Ascending aorta (tissue), 2 donors: Measurements from ENCODE around the gene FAM135A. TPM values are rescaled to one million over a fixed set of nuclear protein-coding genes. Genes with fewer than 3 reads are reported as not detected.
"Not testable (repeated sequence)": the region's sequence is repeated elsewhere in the genome, so short reads cannot be mapped to it uniquely, and the experiment has no call there.

ENCODE experiments used
- DNase-seq, 2 donors: peaks; one replicate each; pipeline ENCODE4 v3.0.0-alpha.2; 2019; ENCODE audit warnings: low spot score in 2 of 2
- H3K27ac ChIP-seq, 2 donors: fragments of 200-600 bp; sonication (generic); one replicate each; pipeline ENCODE4 v1.5.1; 2016 to 2017; ENCODE audit warnings: mild to moderate bottlenecking in 1 of 2
- H3K27me3 ChIP-seq: fragments of 200-600 bp; sonication (generic); one replicate; pipeline ENCODE4 v1.5.1; 2017
- H3K36me3 ChIP-seq, 2 donors: fragments of 200-600 bp; sonication (generic); one replicate each; pipeline ENCODE4 v1.5.1; 2016
- H3K4me1 ChIP-seq, 2 donors: fragments of 200-600 bp; sonication (generic); one replicate each; pipeline ENCODE4 v1.5.1; 2016 to 2017; ENCODE audit warnings: mild to moderate bottlenecking in 1 of 2
- H3K4me3 ChIP-seq, 2 donors: fragments of 200-600 bp; sonication (generic); one replicate each; pipeline ENCODE4 v1.5.1; 2016 to 2017; ENCODE audit warnings: mild to moderate bottlenecking in 1 of 2
- H3K9me3 ChIP-seq, 2 donors: fragments of 200-600 bp; sonication (generic); one replicate each; pipeline ENCODE4 v1.5.1; 2016
- CTCF ChIP-seq, 3 experiments: fragments of 200-600 bp in 2 of 3; fragments of 450-650 bp in 1 of 3; sonication (generic) in 2 of 3; IDR thresholded peaks; one replicate each; pipeline ENCODE4 v1.5.1; 2016 to 2019; ENCODE audit warnings: antibody characterized with exemption in 3 of 3, mild to moderate bottlenecking in 1 of 3, moderate library complexity in 1 of 3
- intact Hi-C: fragments of 100-400 bp; cut with DNase I; formaldehyde crosslinking; loops from one replicate; pipeline ENCODE4 v1.15.1; 2023
- total RNA-seq: library from RNA; depleted of rRNA; stranded (reverse); fragments of >200 nt; gene quantifications from one replicate; pipeline ENCODE4 v1.1.0, GENCODE V29; 2016

FAM135A gene
- total RNA-seq, 1 donor from 2014 or later: 10.7 TPM

DNA sequence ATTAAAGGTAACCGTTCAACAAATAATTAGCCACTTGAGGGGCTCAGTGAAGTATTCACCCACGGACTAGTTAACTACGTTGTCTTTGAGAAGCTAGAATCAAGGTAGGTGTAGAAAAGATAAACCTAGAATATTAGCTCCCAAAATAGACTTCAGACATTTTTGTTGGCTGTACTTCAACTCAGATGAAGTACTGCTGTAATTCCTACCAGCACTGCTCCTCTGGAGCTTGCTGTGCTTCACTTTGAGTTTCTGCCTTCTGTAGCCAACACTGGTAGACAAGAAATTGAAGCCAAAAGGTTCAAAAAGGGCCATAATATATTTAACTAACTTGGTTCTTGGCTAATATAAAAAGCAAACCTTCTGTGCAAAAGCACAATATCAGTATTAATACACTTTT is 134.6 kb downstream of the FAM135A start:
- no peak overlapping the region for H3K4me3 ChIP-seq
- no peaks in the 10 kb centered on the region for H3K36me3 ChIP-seq
- H3K27ac ChIP-seq: no peak overlapping the region
- no peaks in the 10 kb centered on the region for H3K9me3 ChIP-seq
- no peaks in the 10 kb centered on the region for H3K4me1 ChIP-seq
- H3K27me3 ChIP-seq: no peaks in the 10 kb centered on the region
- DNase-seq: no peak
- TF ChIP-seq CTCF (IDR thresholded peaks at IDR 0.05): no peak
- intact Hi-C loops: loop anchor here (1.0 to 10.0 kb wide), 2 partner anchors 137 to 337 kb away; no protein-coding TSS in a partner anchor

DNA sequence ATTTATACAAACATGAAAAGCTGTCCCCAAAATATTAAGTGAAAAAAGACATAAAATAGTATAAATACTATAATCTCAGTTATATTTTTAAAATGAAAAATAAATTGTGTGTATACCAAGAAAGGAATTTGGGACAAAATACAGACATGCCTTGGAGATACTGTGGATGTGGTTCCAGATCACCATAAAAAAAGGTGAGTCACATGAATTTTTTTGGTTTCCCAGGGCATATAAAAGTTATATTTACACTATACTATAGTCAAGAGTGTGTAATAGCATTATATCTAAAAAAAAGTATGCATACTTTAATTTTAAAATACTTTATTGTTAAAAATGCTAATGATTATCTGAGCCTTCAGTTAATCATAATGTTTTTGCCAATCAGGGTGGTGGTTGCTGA is 136.0 kb downstream of the FAM135A start:
- no peak for TF ChIP-seq CTCF (IDR thresholded peaks at IDR 0.05)
- no peaks in the 10 kb centered on the region for H3K27me3 ChIP-seq
- intact Hi-C loops: loop anchor here (10.0 kb wide), 1 partner anchor 335 kb away; no protein-coding TSS in a partner anchor
- no peaks in the 10 kb centered on the region for H3K9me3 ChIP-seq
- DNase-seq: no peak
- H3K27ac ChIP-seq: no peak overlapping the region
- H3K4me1 ChIP-seq: no peaks in the 10 kb centered on the region
- no peaks in the 10 kb centered on the region for H3K36me3 ChIP-seq
- no peak overlapping the region for H3K4me3 ChIP-seq

DNA sequence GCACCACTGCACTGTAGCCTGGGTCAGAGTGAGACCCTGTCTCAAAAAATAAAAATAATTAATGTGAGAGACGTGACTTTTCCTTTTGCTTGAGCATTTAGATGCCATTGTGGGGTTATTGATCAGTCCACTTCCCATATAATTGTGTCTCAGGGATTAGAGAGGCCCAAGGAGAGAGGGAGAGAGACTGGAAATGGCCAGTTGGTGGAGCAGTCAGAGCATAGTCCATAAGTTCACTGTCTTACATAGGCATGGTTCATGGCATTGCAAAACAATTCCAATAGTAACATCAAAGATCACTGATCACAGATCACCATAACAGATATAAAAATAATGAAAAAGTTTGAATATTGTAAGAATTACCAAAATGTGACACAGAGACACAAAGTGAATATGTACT is 138.3 kb downstream of the FAM135A start:
- no peak overlapping the region for H3K27ac ChIP-seq
- no peak overlapping the region for H3K4me3 ChIP-seq
- H3K36me3 ChIP-seq: no peaks in the 10 kb centered on the region
- intact Hi-C loops: no loop called here
- H3K4me1 ChIP-seq: no peaks in the 10 kb centered on the region
- H3K27me3 ChIP-seq: no peaks in the 10 kb centered on the region
- DNase-seq: no peak
- no peaks in the 10 kb centered on the region for H3K9me3 ChIP-seq
- no peak for TF ChIP-seq CTCF (IDR thresholded peaks at IDR 0.05)

DNA sequence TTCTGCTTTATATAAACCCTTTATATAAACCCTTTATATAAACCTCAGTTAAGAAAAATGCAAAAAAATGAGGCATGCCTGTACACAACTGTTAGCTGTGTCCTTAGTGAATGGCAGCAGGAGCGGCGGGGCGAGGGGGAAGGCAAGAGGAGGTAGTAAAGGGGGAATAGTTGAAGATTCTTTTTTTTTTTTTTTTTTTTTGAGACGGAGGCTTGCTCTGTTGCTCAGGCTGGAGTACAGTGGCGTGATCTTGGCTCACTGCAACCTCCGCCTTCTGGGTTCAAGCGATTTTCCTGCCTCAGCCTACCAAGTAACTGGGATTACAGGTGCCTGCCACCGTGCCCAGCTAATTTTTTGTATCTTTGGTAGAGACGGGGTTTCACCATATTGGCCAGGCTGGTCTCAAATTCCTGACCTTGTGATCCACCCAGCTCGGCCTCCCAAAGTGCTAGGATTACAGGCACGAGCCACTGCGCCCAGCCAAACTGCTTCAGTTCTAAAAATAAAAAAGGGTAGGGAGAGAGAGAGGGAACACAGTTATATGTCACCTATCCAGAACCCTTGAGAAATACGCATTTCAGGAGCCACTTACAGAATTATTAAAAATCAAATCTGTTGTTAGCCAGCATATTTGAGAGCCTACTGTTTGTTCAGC is 139.1 kb downstream of the FAM135A start:
- H3K4me3 ChIP-seq, H3K27ac ChIP-seq, H3K4me1 ChIP-seq, H3K27me3 ChIP-seq, intact Hi-C loops, DNase-seq, H3K9me3 ChIP-seq, H3K36me3 ChIP-seq: not testable (repeated sequence)

GRCh38 chr6:70552974-70553373 is 139.7 kb downstream of the FAM135A start:
- H3K4me1 ChIP-seq: no peaks in the 10 kb centered on the region
- no peak for TF ChIP-seq CTCF (IDR thresholded peaks at IDR 0.05)
- intact Hi-C loops: no loop called here
- no peaks in the 10 kb centered on the region for H3K9me3 ChIP-seq
- no peaks in the 10 kb centered on the region for H3K27me3 ChIP-seq
- no peak for DNase-seq
- no peak overlapping the region for H3K4me3 ChIP-seq
- H3K36me3 ChIP-seq: peaks cover 0 to 3% of the 10 kb centered on the region in 2 donors
- H3K27ac ChIP-seq: no peak overlapping the region

DNA sequence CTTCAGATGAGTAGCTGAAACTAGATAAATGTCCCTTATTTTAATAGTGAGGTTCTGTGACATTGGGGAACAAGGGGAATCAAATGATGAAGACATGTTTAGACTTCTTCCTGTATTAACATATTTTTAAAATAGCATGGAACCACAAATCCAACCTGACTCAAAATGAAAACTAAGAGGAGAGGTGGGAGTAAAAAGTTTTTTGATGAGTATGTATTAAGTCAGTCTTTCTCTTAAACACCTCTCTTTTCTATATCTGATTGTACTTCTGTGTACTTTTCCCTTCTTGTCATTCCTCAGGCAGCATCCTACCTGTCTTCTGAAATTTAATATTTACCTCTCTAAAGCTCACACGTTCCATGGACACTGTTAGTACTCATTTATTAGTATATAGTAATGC is 144.7 kb downstream of the FAM135A start:
- Histone ChIP-seq H3K4me3 (no peak overlapping the region), H3K27ac (no peak overlapping the region), H3K4me1 (no peaks in the 10 kb centered on the region), H3K9me3 (no peaks in the 10 kb centered on the region), H3K36me3 (peaks cover 0 to 3% of the 10 kb centered on the region in 2 donors), H3K27me3 (no peaks in the 10 kb centered on the region)
- DNase-seq: no peak
- TF ChIP-seq CTCF (IDR thresholded peaks at IDR 0.05): no peak
- intact Hi-C loops: no loop called here

GRCh38 chr6:70562401-70562800 is 149.1 kb downstream of the FAM135A start:
- H3K4me1 ChIP-seq, H3K4me3 ChIP-seq, DNase-seq, H3K27ac ChIP-seq, H3K27me3 ChIP-seq, intact Hi-C loops, H3K9me3 ChIP-seq, H3K36me3 ChIP-seq: not testable (repeated sequence)
